Prostate gland (tissue), 2 donors: ENCODE results near the gene CTCF.

ENCODE experiments used
- POLR2AphosphoS5 ChIP-seq: sonication (generic); formaldehyde crosslinking; IDR thresholded peaks from one replicate; pipeline ENCODE4 v1.6.1; 2017; ENCODE audit warnings: antibody characterized with exemption
- TF ChIP-seq, protein P1 (sequence below), 4 experiments: fragments of 200-600 bp in 2 of 4; fragments of 450-650 bp in 2 of 4; sonication (generic) in 2 of 4; IDR thresholded peaks; 1 replicate in 3 of 4; 2 replicates in 1 of 4; pipeline ENCODE4 v1.5.1; 2016 to 2019; ENCODE audit warnings: antibody characterized with exemption in 4 of 4, mild to moderate bottlenecking in 2 of 4, moderate library complexity in 2 of 4

DNA sequence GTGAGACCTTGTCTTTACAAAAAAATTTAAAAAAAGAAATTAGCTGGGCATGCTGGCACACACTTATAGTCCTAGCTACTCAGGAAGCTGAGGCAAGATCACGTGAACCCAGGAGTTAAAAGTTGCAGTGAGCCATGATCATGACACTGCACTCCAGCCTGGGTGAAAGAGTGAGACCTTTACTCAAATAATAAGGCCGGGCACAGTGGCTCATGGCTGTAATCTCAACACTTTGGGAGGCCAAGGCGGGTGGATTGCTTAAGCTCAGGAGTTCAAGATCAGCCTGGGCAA lies 45.2 kb upstream of the CTCF start:
- TF ChIP-seq, protein P1, sequence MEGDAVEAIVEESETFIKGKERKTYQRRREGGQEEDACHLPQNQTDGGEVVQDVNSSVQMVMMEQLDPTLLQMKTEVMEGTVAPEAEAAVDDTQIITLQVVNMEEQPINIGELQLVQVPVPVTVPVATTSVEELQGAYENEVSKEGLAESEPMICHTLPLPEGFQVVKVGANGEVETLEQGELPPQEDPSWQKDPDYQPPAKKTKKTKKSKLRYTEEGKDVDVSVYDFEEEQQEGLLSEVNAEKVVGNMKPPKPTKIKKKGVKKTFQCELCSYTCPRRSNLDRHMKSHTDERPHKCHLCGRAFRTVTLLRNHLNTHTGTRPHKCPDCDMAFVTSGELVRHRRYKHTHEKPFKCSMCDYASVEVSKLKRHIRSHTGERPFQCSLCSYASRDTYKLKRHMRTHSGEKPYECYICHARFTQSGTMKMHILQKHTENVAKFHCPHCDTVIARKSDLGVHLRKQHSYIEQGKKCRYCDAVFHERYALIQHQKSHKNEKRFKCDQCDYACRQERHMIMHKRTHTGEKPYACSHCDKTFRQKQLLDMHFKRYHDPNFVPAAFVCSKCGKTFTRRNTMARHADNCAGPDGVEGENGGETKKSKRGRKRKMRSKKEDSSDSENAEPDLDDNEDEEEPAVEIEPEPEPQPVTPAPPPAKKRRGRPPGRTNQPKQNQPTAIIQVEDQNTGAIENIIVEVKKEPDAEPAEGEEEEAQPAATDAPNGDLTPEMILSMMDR (IDR thresholded peaks at IDR 0.05) = no peak
- no peak for TF ChIP-seq POLR2AphosphoS5
